ENCODE data around the gene SLC7A5.
"Not testable (repeated sequence)": the region's sequence is repeated elsewhere in the genome, so short reads cannot be mapped to it uniquely, and the experiment has no call there.

SLC7A5 gene

DNA sequence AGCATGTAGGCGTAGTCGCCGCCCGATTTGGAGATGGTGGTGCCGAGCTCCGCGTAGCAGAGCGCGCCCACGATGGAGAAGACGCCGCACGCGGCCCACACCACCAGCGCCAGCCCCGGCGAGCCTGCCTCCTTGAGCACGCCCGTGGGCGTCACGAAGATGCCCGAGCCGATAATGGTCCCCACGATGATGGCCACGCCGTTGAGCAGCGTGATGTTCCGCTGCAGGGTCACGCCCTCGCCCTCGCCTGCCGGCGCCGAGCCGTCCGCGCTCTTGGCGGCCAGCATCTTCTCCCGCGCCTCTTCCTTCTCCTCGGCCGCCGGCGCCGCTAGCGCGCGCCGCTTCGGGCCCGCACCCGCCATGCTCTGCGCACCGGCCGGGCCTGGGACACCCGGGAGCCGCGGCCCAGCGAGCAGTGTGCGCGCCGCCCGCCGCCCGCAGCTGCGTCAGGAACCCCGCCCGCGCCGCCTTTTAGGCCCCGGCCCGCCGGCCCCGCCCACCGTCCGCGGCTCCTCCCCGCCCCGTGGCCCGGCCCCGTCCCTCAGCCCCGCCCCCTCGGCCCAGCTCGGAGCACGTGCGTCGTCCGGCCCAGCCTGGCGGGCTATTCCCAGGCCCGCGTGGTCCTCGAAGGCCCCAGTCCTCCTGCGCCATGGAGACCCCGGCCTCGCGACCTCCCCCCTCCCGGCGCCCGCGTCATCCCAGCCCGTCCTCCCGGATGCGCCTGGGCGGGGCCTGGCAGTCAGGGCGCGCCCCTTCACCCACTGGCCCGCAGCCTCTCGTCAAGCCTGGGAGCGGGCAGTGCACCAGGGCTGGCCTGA lies at the start of gene SLC7A5:
Gene SLC7A5, minus strand, starts transcription at position 447 of the 818 bp plus-strand sequence. Its CDS starts 85 bp downstream, at position 362.
- TF ChIP-seq POLR2A (IDR thresholded peaks at IDR 0.05; ENCODE audit: low read depth, low read length), result peak; percentile 96
- DNase-seq (ENCODE audit: insufficient read length, low spot score); FAIRE-seq: not testable (repeated sequence)

DNA sequence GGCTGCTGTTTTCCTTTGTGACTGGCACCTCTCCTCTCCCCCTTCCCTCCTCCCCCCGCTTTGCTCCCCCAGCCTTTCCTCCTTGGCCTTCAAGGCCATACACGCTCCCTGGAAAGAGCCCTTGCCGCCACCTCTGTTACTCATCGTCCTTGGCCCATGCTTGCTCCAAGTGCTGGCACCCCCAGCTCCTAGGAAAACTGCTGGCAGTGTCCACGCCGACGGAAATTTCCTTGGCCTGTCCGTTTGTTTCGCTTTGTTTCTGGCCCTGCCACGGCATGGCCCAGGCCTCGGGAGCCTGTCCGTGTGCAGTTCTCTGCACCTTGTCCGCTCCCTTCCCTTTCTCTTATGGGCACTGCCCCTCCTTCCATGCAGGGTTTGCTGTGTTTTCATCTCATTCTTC lies 49.0 kb upstream of the SLC7A5 start:
- DNase-seq (ENCODE audit: insufficient read length, low spot score), result no peak
- TF ChIP-seq POLR2A (IDR thresholded peaks at IDR 0.05; ENCODE audit: low read depth, low read length), result no peak
- FAIRE-seq, result no peak

DNA sequence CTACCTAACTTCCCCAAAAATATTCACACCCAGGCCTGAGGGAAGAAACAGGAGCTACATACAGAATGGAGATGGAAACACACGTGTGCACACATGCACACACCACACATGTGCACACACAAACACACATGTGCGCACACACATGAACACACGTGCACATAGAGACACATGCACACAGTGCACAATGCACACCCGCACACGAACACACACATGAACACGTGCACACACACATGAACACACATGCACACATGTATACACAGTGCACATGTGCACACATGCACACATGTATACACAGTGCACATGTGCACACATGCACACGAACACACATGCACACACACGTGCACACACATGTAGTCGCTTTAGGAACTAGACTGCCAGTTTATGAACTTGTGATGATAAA lies 48.2 kb upstream of the SLC7A5 start:
- TF ChIP-seq POLR2A (IDR thresholded peaks at IDR 0.05; ENCODE audit: low read depth, low read length), result no peak
- DNase-seq (ENCODE audit: insufficient read length, low spot score) (no peak), FAIRE-seq (no peak)

DNA sequence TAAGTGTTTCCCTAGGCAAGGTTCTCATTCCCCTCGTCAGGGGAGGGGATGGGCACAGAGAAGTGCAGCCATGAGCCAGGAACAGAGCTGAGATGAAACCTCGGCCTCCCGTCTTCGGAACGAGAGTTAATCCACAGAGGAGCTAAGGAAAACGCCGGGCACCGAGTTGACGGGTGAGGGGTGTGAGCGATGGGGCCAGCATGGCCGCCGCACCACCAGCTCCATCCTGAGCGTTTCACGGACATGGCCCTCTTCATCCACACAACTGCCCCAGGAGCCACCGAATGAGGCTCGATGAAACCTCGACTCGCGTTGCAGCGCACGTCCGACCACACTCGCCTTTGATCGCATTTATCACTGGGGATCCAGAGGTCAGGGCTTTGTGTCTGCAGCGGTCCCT lies 45.5 kb upstream of the SLC7A5 start:
- FAIRE-seq (no peak), DNase-seq (ENCODE audit: insufficient read length, low spot score) (no peak)
- no peak for TF ChIP-seq POLR2A (IDR thresholded peaks at IDR 0.05; ENCODE audit: low read depth, low read length)

DNA sequence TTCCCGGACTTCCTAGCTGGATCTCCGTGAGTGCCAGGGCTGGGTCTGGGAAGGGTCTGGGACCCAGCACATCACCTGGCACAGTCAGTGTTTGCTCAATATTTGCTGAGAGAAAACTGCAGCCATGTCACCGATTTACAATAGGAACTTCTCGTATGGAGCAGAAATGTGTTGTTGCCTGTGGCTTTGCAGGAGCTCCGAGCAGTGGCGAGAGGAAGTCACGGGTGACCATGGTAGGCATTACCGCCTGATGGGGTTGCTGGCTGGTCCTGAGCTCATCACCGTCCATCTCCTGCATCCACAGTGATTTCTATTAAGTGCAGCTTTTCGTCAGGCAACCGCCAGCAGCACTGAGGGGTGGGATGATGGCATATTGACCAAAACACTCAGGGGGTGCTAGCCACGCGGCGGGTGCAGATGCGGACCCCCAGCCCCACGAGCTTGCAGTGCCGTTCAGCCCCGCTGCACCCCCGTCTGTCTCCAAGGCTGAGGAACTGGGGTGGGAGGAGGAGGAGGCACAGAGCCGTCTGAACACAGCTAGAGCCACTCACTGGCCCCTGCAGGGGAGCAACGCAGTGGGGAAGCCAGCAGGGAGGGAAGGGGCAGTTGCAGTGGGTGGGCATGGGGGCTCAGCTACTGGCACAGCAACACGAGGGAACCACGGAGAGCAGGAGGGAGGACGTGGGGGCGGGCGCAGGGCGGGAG lies 44.9 kb upstream of the SLC7A5 start:
- DNase-seq (ENCODE audit: insufficient read length, low spot score); FAIRE-seq: not testable (repeated sequence)

DNA sequence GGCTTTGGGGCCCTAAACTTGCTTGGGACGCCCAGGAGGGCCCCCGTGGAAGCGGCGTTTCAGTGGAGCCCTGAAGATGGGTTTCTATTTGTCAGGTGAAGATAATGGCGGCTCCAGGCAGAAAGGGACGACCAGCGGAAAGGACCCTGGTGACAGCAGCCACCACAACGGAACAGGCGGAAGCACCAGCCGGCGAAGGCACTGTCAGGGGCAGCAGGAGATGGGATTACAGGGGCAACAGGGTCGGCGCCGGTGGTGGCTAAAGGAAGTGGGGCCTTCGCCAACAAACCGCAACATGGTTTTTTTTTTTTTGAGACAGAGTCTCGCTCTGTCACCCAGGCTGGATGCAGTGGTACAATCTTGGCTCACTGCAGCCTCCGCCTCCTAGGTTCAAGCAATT lies 43.4 kb upstream of the SLC7A5 start:
- DNase-seq (ENCODE audit: insufficient read length, low spot score); FAIRE-seq: not testable (repeated sequence)

DNA sequence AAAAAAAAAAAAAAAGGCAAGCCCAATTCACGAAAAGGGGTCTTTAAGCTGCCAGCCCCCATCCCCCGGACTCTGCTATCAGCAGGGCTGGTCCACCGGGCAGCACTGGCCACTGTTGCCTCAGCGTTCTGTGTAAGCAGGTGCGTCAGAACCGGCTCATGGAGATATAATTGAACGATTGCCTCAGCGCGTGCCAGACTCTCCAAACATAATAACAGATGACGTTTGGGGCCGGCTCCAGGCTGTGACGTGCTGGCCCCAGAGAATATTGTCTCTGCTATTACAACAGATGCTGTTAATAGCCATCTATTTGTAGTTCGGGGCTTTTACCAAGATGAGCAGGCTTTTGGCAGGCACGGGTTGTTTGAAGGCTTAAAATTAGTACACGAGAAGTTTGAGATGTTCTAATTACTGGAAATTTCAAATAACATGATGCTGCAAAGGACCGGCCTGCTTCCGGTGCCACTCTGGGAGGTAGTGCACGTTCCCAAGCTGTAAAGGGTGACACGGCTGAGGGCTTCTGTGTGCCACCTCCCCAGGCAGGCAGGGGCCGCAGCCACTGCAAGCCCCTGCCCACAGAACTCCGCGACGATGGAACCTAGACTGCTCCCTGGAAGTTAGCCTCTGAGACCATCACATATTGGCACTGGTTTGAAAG lies 41.9 kb upstream of the SLC7A5 start:
- not testable (repeated sequence) for FAIRE-seq; DNase-seq (ENCODE audit: insufficient read length, low spot score)

DNA sequence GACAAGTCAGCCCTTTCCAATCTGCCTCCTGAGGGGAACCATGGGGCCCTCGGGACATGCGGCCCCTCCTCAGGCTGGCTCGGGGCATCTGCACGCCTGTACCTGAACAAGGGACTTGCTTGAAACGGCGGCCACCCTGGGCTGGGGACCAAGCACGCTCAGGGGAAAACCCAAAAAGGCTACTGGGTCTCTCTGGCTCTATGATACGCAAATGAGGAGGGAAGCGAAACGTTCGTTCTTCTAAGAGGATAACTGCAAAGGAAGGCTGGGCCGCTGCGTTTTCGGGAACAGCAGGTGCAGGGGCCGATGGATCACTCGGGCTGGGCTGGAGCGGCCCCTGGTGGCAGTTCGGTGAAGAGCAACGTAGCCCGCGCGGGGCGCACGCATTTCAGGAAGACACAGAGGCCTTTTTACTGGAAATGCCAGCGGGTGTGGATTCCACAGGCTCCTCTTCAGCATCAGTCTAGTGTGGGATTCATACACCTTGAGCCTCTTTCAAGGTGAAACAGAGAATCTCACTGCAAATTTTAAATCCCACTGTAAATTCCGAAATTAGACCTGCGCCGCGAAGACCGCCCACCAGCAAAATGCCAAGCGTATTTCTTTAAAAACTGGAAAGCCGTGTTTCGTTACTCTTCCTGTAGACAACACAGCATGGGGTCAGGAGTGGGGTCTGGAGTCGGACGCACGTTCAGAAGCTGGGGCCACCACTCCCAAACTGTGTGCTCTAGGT lies 40.1 kb upstream of the SLC7A5 start:
- FAIRE-seq, result not testable (repeated sequence)
- DNase-seq (ENCODE audit: insufficient read length, low spot score), result peak; percentile 63

DNA sequence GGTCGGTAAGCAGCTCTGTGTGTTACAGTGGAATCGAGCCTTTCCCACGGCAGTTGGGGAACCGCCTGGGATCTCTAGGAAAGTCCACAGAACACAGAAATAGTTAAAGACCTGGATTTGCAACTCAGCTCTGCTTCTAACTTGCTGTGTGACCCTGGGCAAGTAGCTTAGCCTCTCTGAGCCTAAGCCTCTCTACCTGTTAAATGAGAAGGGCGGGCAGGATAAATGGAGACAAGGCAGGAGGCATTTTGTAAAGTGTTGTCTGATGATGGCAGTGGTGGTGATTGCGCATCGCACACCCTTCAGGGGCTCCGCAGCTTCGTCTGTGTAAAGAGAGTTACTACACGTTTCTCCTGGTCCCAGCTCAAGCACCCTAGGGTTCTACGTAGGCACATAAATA lies 38.8 kb upstream of the SLC7A5 start:
- not testable (repeated sequence) for DNase-seq (ENCODE audit: insufficient read length, low spot score); FAIRE-seq

DNA sequence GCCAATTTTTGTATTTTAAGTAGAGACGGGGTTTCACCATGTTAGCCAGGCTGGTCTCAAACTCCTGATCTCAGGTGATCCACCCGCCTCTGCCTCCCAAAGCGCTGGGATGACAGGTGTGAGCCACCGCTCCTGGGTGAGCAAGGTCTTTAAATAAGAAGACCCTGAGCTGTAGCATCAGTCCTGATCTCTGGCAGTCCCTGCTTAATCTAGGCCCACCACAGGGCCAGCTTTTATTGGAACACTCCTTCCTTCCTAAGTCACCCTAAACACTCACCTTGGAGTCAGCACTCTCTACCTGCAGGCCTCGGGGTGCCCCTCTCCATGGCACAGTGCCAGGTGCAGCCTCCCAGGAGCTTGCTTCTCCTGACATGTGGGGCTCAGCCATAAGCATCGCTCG lies 36.2 kb upstream of the SLC7A5 start:
- DNase-seq (ENCODE audit: insufficient read length, low spot score); FAIRE-seq: not testable (repeated sequence)

DNA sequence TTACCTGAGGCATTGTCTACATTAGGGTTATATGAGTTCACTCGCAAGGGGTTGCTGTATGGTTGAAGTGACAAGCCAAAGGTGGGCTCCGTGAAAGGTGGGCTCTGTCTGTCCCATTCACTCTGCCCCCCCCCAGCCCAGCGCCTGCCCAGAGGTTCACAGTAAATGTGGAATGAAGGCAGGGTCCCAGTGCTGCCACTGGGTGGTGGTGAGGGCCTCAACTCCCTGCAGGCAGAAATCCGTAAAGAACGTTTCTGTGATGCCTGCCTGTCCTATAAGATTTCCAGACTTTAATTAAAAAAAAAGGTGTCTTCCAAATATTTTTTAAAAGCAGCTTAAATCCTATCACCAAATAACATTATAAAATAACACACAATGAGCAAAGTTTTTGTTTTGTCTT lies 35.7 kb upstream of the SLC7A5 start:
- FAIRE-seq; DNase-seq (ENCODE audit: insufficient read length, low spot score): not testable (repeated sequence)

DNA sequence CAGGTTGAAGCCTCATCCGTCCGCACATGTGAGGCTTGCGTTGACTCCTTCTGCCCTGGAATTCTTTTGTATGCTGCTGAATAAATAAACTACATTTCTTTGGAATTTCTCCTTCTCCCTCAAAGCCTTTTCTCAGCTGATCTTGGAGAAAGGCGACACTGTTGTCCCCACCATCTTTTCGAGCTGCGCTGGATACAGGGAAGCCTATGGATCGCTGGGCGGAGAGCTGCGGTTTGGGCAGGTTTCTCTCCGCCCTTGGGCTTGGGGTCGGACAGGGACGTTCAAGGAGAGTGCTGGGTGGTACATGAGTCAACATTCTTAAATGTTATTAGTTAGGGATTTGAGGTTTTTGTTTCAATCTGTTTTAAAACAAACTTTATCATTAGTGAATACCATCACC lies 31.2 kb upstream of the SLC7A5 start:
- not testable (repeated sequence) for FAIRE-seq; DNase-seq (ENCODE audit: insufficient read length, low spot score)

DNA sequence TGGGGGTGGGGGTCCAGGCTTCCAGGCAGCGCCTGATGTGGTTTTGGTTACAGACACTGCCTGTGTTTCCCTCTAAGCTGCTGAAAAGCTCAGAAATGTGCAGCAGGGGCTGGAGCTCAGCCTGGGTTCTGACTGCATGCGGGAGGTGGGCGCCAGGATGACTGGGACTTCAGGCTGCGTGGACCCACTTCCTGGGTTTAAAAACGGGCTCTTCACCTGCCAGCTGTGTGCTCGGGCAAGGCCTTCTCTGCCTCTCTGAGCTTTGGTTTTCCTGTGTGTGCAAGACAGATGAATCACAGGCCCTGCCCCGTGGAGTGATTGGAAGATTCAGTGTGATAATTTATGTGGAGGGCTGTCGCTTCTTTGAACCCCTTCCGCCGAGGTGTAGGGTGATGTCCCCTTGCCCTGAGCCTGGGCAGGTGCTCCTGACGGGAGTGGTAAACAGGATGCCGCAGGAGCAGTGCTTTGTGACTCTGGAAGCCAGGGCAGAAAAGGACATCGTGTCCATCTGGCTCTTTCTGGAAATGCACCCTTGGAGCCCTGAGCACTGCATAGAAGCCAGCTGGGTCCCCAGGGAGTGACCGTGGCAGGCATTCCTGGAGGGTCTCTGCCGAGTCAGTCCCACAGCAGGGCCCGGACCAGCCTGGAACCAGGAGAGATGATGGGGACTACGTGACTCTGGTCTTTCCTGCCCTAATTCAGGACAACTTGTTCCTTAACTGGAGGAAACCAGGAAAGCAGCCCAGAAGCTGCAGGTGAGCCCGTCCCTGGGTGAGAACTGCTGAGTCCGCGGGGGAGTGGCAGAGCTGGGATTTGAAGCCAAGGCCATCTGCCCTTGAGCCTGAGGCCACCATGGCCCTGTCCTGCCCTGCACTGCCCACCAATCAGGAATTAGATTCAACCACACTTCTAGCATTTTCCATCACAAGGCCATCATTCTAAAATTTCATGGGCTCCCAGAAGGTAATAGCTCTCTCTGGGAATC lies 28.5 kb upstream of the SLC7A5 start:
- FAIRE-seq (no peak), DNase-seq (ENCODE audit: insufficient read length, low spot score) (no peak)
- TF ChIP-seq POLR2A (IDR thresholded peaks at IDR 0.05; ENCODE audit: low read depth, low read length), result no peak

DNA sequence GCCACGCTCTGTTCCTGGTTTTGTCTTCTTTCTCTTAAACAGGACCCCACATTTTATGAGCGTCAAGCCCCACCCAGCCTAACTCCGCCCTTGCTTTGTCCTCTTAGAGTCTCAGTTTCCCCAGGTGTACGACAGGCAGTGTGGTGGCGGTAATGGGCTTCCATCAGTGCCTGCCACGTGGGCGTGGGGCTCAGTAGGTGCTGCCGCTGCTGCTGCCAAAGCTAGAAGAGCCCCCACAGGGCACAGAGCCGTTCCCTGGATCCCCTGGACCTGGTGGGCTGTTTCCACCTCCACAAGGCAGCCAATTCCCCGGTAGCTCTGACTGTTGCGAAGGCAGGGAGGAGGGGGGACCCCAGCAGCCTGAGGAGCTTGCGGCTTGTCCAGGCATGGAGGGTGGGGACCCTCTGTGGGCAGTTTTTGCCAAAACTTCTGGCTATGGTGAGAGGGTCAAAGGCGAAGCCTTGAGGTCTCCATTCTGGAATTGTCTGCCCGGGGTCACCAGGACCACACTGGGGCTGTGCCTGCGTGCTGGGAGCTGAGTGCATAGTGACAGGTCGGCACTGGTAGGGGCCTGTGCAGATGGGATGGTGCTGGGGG lies 27.7 kb upstream of the SLC7A5 start:
- FAIRE-seq; DNase-seq (ENCODE audit: insufficient read length, low spot score): not testable (repeated sequence)

DNA sequence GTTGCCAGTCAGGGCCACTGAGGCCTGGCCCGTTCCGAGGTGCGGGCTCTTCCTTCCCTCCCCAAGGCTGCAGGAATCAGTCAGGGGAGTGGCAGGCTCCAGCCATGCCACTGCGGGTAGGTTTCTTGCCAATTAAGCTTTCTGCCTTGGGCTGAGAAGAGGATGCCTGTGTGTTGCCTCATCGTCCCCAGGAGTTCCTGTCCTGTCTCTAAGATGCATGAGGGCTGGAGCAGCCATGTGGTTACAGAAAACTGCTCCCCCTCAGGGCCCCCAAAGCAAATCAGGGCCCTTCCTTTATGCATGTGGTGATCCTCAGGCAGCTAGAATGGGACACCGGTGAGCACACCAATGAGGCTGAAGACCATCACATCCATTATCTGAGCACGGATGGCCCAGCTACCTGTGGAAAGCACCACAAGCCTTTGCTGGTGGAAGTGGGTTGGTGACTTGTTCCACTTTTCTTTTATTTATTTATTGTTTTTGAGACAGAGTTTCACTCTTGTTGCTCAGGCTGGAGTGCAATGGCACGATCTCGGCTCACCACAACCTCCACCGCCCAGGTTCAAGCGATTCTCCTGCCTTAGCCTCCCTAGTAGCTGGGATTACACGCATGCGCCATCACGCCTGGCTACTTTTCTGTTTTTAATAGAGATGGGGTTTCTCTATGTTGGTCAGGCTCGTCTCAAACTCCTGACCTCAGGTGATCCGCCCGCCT lies 27.0 kb upstream of the SLC7A5 start:
- DNase-seq (ENCODE audit: insufficient read length, low spot score); FAIRE-seq: not testable (repeated sequence)

Measured in H54 (cell line).